ENCODE results near the gene HDAC2.
"Not testable (repeated sequence)": the region's sequence is repeated elsewhere in the genome, so short reads cannot be mapped to it uniquely, and the experiment has no call there.

Gene HDAC2

DNA sequence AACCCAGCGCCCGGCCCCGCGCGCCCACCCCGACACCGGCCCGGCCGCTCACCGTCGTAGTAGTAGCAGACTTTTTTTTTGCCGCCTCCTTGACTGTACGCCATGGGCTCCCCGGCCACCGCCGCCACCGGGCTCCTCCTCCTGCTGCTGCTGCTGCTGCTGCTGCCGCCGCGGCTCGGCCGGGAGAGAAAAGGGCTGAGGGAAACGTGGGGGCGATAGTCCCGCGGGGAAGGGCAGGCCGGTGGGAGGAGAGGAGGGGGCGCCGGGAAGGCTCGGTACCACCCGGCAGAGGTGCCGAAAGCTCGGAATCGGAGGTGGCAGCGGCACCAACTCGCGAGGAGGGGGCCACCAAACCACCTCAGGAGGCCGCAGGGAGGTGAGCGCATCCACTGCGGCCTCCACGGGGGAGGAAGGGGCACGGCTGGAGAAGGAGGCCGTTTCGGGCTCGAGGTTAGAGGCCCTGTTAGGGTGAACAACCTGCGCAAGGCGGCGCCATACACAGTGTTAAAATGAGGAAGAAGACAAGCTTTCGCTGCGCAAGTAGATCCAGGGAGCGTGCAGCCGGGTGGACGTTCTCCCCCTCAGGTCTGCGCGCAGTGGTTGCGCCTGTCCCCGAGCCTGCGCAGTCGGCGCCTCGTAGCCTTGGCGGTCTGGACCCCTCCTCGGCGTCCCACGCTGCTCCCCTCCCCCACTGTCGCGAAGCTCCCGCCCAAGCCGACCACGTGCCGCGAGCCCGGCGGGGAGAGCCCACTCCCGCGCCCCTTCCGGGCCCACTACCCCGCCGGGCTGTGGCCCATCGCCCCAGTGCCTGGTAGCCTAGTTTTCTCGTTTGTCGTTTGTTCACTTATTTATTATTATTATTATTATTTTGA, at the start of gene HDAC2:
Gene HDAC2, minus strand, starts transcription at position 344 of the 872 bp plus-strand sequence. Its CDS starts 240 bp downstream, at position 104.
- peak; percentile 80 for DNase-seq (ENCODE audit: low read depth)
- no peak for TF ChIP-seq CTCF (conservative IDR thresholded peaks at IDR 0.05; ENCODE audit: low read depth, low read length)
- peak within 1 kb of the TSS; percentile 99 for H3K4me3 ChIP-seq (ENCODE audit: low read depth, low read length)

DNA sequence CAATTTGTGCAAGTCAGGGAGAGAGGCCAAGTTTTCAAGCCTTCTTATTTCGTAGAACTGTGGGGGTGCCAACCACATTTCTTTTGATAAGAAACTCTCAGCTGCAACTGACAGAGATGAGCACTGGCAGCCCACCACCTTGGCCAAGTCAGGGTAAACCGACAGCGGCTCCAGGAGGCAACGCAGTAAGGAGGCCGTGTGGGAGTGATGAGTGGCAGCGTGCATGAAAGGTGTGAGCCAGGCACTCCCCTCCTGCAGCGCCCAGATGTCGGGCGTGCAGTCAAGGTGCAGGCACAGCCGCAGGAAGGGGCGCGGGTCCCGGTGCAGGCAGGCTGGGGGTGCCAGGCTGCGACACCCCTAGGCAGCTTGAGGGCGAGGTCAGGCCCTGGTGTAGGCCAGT, 49.2 kb upstream of the HDAC2 start:
- H3K4me3 ChIP-seq (ENCODE audit: low read depth, low read length), result no peak overlapping the region
- no peak for TF ChIP-seq CTCF (conservative IDR thresholded peaks at IDR 0.05; ENCODE audit: low read depth, low read length)
- DNase-seq (ENCODE audit: low read depth), result no peak

- H3K4me3 ChIP-seq (ENCODE audit: low read depth, low read length), result not testable (repeated sequence)
- peak; percentile 7 for DNase-seq (ENCODE audit: low read depth)
Observed at GRCh38 chr6:114017146-114017545, 46.2 kb upstream of the HDAC2 start.

DNA sequence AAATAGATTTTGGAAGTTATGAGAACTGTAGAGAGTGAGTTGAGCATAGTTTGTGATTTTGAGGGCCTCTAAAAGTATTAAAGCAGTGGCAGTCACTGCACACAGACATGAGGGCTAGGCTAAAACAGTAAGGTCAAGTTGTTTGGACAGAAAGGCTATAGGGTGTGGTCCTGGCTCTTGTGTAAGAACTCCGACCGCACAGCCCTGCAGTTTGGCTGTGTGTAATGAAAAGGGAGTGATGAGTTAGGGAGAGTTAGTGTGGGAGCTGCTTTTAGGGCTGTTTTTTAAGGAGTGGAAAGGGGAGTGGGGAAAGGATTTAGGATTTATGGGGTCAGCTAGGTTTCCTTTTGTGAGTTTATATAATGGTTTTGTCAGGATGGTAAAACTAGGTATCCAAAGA, 43.2 kb upstream of the HDAC2 start:
- not testable (repeated sequence) for DNase-seq (ENCODE audit: low read depth); H3K4me3 ChIP-seq (ENCODE audit: low read depth, low read length)

DNA sequence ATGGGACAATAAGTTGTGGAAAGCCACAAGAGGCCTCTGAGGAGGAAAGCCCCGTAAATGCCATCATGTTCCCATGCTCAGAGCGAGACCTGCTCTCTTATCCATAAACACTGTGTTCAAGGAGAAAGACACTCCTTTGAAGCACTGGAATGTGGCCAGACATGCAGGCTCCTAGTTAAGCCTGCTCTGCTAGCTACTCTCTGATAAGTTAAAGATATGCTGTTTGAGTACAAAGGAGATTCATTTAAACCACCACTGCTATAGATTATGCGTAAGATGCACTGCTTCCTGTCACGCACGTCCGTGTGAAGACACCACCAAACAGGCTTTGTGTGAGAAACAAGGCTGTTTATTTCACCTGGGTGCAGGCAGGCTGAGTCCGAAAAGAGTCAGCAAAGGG, 40.5 kb upstream of the HDAC2 start:
- not testable (repeated sequence) for DNase-seq (ENCODE audit: low read depth)

GRCh38 chr6:114010540-114010939, 39.6 kb upstream of the HDAC2 start:
- no peak for TF ChIP-seq CTCF (conservative IDR thresholded peaks at IDR 0.05; ENCODE audit: low read depth, low read length)
- DNase-seq (ENCODE audit: low read depth), result no peak
- no peak overlapping the region for H3K4me3 ChIP-seq (ENCODE audit: low read depth, low read length)

More for the DNA sequence above, 40.5 kb upstream of the HDAC2 start:
- not testable (repeated sequence) for H3K4me3 ChIP-seq (ENCODE audit: low read depth, low read length)

GRCh38 chr6:114009192-114009591, 38.2 kb upstream of the HDAC2 start:
- no peak for DNase-seq (ENCODE audit: low read depth)
- no peak overlapping the region for H3K4me3 ChIP-seq (ENCODE audit: low read depth, low read length)
- no peak for TF ChIP-seq CTCF (conservative IDR thresholded peaks at IDR 0.05; ENCODE audit: low read depth, low read length)

DNA sequence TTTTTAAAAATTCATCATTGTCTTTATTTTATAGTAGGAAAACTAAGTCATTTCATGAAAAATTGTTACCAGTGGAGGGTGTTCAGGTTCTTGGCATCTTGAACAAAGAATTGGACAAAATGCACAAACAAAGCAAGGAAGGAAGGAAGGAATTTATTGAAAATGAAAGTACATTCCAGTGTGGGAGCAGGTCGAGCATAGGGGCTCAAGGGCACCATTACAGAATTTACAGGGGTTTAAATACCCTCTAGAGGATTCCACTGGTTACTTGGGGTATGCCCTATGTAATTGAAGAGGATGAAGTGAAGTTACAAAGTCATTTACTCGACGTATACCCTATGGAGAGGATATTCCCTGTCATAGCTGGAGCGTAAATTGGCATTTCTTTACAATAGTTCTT, 37.4 kb upstream of the HDAC2 start:
- H3K4me3 ChIP-seq (ENCODE audit: low read depth, low read length), result no peak overlapping the region
- peak; percentile 23 for DNase-seq (ENCODE audit: low read depth)
- no peak for TF ChIP-seq CTCF (conservative IDR thresholded peaks at IDR 0.05; ENCODE audit: low read depth, low read length)

Measured in choroid plexus epithelial cell (primary cell).